Trophoblast cell (in vitro differentiated cells and primary cell): ENCODE data around the gene KIAA1614.

Source experiments
- DNase-seq, 2 donors: peaks; one replicate each; pipeline ENCODE4 v3.0.0-alpha.2; 2016
- H2AFZ ChIP-seq: 2 replicates; pipeline ENCODE4 v1.6.1; 2013; ENCODE audit warnings: low read length, moderate library complexity, mild to moderate bottlenecking; ENCODE audit not compliant: insufficient read depth, poor library complexity
- H2AK5ac ChIP-seq: 2 replicates; pipeline ENCODE4 v1.6.1; 2013; ENCODE audit warnings: mild to moderate bottlenecking, low read length
- H2BK120ac ChIP-seq: 2 replicates; pipeline ENCODE4 v1.6.1; 2013; ENCODE audit warnings: low read length, mild to moderate bottlenecking, moderate library complexity; ENCODE audit not compliant: insufficient read depth, poor library complexity
- H2BK12ac ChIP-seq: 2 replicates; pipeline ENCODE4 v1.6.1; 2013; ENCODE audit warnings: mild to moderate bottlenecking, low read length, moderate library complexity
- H2BK5ac ChIP-seq: 2 replicates; pipeline ENCODE4 v1.6.1; 2013; ENCODE audit warnings: low read length, low read depth, moderate library complexity, mild to moderate bottlenecking; ENCODE audit not compliant: poor library complexity
- H3K14ac ChIP-seq: 2 replicates; pipeline ENCODE4 v1.6.1; 2013; ENCODE audit warnings: mild to moderate bottlenecking, low read length
- H3K18ac ChIP-seq: 2 replicates; pipeline ENCODE4 v1.6.1; 2013; ENCODE audit warnings: mild to moderate bottlenecking, low read length
- H3K23ac ChIP-seq: 2 replicates; pipeline ENCODE4 v1.6.1; 2013; ENCODE audit warnings: low read length
- H3K27ac ChIP-seq: 2 replicates; pipeline ENCODE4 v1.5.1; 2013; ENCODE audit warnings: low read depth, mild to moderate bottlenecking, inconsistent platforms, low read length, moderate library complexity
- H3K27me3 ChIP-seq: 2 replicates; pipeline ENCODE4 v1.6.1; 2013; ENCODE audit warnings: inconsistent platforms, mild to moderate bottlenecking, low read length, moderate library complexity; ENCODE audit not compliant: insufficient read depth
- H3K36me3 ChIP-seq, 2 experiments: 1 replicate in 1 of 2; 2 replicates in 1 of 2; pipeline ENCODE4 v1.6.1; 2013; ENCODE audit warnings: low read length in 2 of 2, mild to moderate bottlenecking in 2 of 2, moderate library complexity in 1 of 2; ENCODE audit not compliant: insufficient read depth in 2 of 2, control insufficient read depth in 1 of 2
- H3K4ac ChIP-seq: 2 replicates; pipeline ENCODE4 v1.6.1; 2013; ENCODE audit warnings: low read depth, mild to moderate bottlenecking, low read length, moderate library complexity
- H3K4me1 ChIP-seq, 2 experiments: 1 replicate in 1 of 2; 2 replicates in 1 of 2; pipeline ENCODE4 v1.6.1; 2013; ENCODE audit warnings: low read length in 2 of 2, mild to moderate bottlenecking in 2 of 2, moderate library complexity in 1 of 2; ENCODE audit not compliant: insufficient read depth in 2 of 2, control insufficient read depth in 1 of 2
- H3K4me2 ChIP-seq: 2 replicates; pipeline ENCODE4 v1.6.1; 2013; ENCODE audit warnings: inconsistent platforms, mild to moderate bottlenecking, low read length, moderate library complexity
- H3K4me3 ChIP-seq: 2 replicates; pipeline ENCODE4 v1.5.1; 2013; ENCODE audit warnings: mild to moderate bottlenecking, low read depth, low read length, inconsistent platforms
- H3K79me1 ChIP-seq: one replicate; pipeline ENCODE4 v1.6.1; 2013; ENCODE audit warnings: low read length
- H3K79me2 ChIP-seq: 2 replicates; pipeline ENCODE4 v1.6.1; 2013; ENCODE audit warnings: low read length, mild to moderate bottlenecking; ENCODE audit not compliant: control insufficient read depth, insufficient read depth, poor library complexity
- H3K9ac ChIP-seq: 2 replicates; pipeline ENCODE4 v1.6.1; 2013; ENCODE audit warnings: mild to moderate bottlenecking, low read length
- H3K9me3 ChIP-seq: 2 replicates; pipeline ENCODE4 v1.6.1; 2013; ENCODE audit warnings: low read depth, mild to moderate bottlenecking, control low read depth, inconsistent platforms, low read length; ENCODE audit not compliant: insufficient read depth
- H4K12ac ChIP-seq: 2 replicates; pipeline ENCODE4 v1.6.1; 2013; ENCODE audit warnings: low read depth, mild to moderate bottlenecking, low read length, moderate library complexity
- H4K8ac ChIP-seq: 2 replicates; pipeline ENCODE4 v1.6.1; 2013; ENCODE audit warnings: low read depth, mild to moderate bottlenecking, low read length, moderate library complexity
- H4K91ac ChIP-seq: one replicate; pipeline ENCODE4 v1.6.1; 2013; ENCODE audit warnings: low read depth, mild to moderate bottlenecking, low read length, moderate library complexity
- WGBS: extraction: QIAGEN DNeasy Blood & Tissue Kit; methylation state at CpG from one replicate; pipeline ENCODE4 v1.1.7; 2013; ENCODE audit warnings: missing lambda C conversion rate; ENCODE audit not compliant: insufficient read length, insufficient coverage; ENCODE audit errors: extremely low coverage; 5-methylcytosine and 5-hydroxymethylcytosine counted together

Gene KIAA1614

GRCh38 chr1:180934563-180934962 is 21.9 kb downstream of the KIAA1614 start:
- Histone ChIP-seq H3K9ac (no peak overlapping the region), H3K23ac (no peak overlapping the region), H3K27ac (no peak overlapping the region), H4K91ac (no peak overlapping the region), H2BK5ac (no peak overlapping the region), H3K4me2 (no peak overlapping the region), H3K14ac (no peak overlapping the region), H3K36me3 (no peaks in the 10 kb centered on the region), H3K4me1 (peaks cover 11 to 17% of the 10 kb centered on the region in 2 experiments), H3K18ac (no peak overlapping the region), H2BK12ac (no peak overlapping the region), H2BK120ac (no peak overlapping the region), H3K4me3 (no peak overlapping the region), H2AFZ (no peak overlapping the region), H3K79me1 (peaks cover 2% of the 10 kb centered on the region), H4K12ac (no peak overlapping the region), H2AK5ac (no peak overlapping the region), H3K79me2 (no peaks in the 10 kb centered on the region), H3K4ac (no peak overlapping the region), H4K8ac (no peak overlapping the region), H3K27me3 (no peaks in the 10 kb centered on the region), H3K9me3 (peaks cover 4% of the 10 kb centered on the region)
- WGBS, result no CpG with 5 or more reads among the region's 7 CpGs
- no peak for DNase-seq

- Histone ChIP-seq H3K4me1 (peaks cover 15 to 21% of the 10 kb centered on the region in 2 experiments), H3K9me3 (peaks cover 4% of the 10 kb centered on the region)
- no peak for DNase-seq
Observed at GRCh38 chr1:180935326-180936109, 22.8 kb downstream of the KIAA1614 start.

GRCh38 chr1:180936110-180937011 is 23.7 kb downstream of the KIAA1614 start:
- Histone ChIP-seq H3K4me1 (peaks cover 15 to 21% of the 10 kb centered on the region in 2 experiments), H3K14ac (no peak overlapping the region), H3K27ac (no peak overlapping the region), H3K4me2 (no peak overlapping the region), H3K36me3 (no peaks in the 10 kb centered on the region), H2AFZ (no peak overlapping the region), H3K79me1 (peaks cover 2% of the 10 kb centered on the region), H3K27me3 (no peaks in the 10 kb centered on the region), H3K23ac (no peak overlapping the region), H3K9me3 (peaks cover 4% of the 10 kb centered on the region), H3K9ac (no peak overlapping the region), H2BK120ac (no peak overlapping the region), H2BK5ac (no peak overlapping the region), H3K4ac (no peak overlapping the region), H2AK5ac (no peak overlapping the region), H3K18ac (no peak overlapping the region), H2BK12ac (no peak overlapping the region), H3K79me2 (no peaks in the 10 kb centered on the region), H4K12ac (no peak overlapping the region), H3K4me3 (no peak overlapping the region), H4K91ac (no peak overlapping the region), H4K8ac (no peak overlapping the region)
- DNase-seq, result no peak
- no CpG with 5 or more reads among the region's 28 CpGs for WGBS

More at GRCh38 chr1:180935326-180936109, 22.8 kb downstream of the KIAA1614 start:
- H2BK12ac ChIP-seq, result no peak overlapping the region
- no peak overlapping the region for H3K4ac ChIP-seq
- no CpG with 5 or more reads among the region's 45 CpGs for WGBS
- H3K79me2 ChIP-seq, result no peaks in the 10 kb centered on the region
- no peak overlapping the region for H3K23ac ChIP-seq
- peaks cover 2% of the 10 kb centered on the region for H3K79me1 ChIP-seq
- H3K18ac ChIP-seq, result no peak overlapping the region
- no peak overlapping the region for H3K4me3 ChIP-seq
- H2BK120ac ChIP-seq, result no peak overlapping the region
- no peak overlapping the region for H2BK5ac ChIP-seq
- H3K14ac ChIP-seq, result no peak overlapping the region
- no peak overlapping the region for H2AFZ ChIP-seq
- H3K27ac ChIP-seq, result no peak overlapping the region
- H3K9ac ChIP-seq, result no peak overlapping the region
- H4K91ac ChIP-seq, result no peak overlapping the region
- no peak overlapping the region for H4K12ac ChIP-seq
- H3K27me3 ChIP-seq, result no peaks in the 10 kb centered on the region
- H3K36me3 ChIP-seq, result no peaks in the 10 kb centered on the region
- H3K4me2 ChIP-seq, result no peak overlapping the region
- no peak overlapping the region for H4K8ac ChIP-seq
- no peak overlapping the region for H2AK5ac ChIP-seq

- WGBS, result no CpG with 5 or more reads among the region's 1 CpG
- Histone ChIP-seq H3K18ac (no peak overlapping the region), H3K9me3 (peaks cover 4% of the 10 kb centered on the region), H2BK12ac (no peak overlapping the region), H2AFZ (no peak overlapping the region), H3K14ac (no peak overlapping the region), H4K91ac (no peak overlapping the region), H3K36me3 (no peaks in the 10 kb centered on the region), H3K4me2 (no peak overlapping the region), H3K4ac (no peak overlapping the region), H3K4me3 (no peak overlapping the region), H4K12ac (no peak overlapping the region), H2AK5ac (no peak overlapping the region), H3K4me1 (peaks cover 15 to 21% of the 10 kb centered on the region in 2 experiments), H3K23ac (no peak overlapping the region), H3K27me3 (no peaks in the 10 kb centered on the region), H3K79me1 (peaks cover 2% of the 10 kb centered on the region), H3K9ac (no peak overlapping the region), H4K8ac (no peak overlapping the region), H3K27ac (no peak overlapping the region), H2BK5ac (no peak overlapping the region), H2BK120ac (no peak overlapping the region), H3K79me2 (no peaks in the 10 kb centered on the region)
- no peak for DNase-seq
Observed at GRCh38 chr1:180937012-180937372, 24.3 kb downstream of the KIAA1614 start.
